GM12872 (cell line): ENCODE data around the gene PHLDB3.
A peak's percentile ranks its signal among the peaks of the same experiment; 100 is the strongest.

Experiments used
- CTCF ChIP-seq: IDR thresholded peaks from 3 replicates; pipeline ENCODE4 v1.5.1; 2011; ENCODE audit warnings: low read depth, mild to moderate bottlenecking, low read length, moderate library complexity; ENCODE audit not compliant: insufficient read depth

Gene PHLDB3

GRCh38 chr19:43507880-43508279 lies 3.3 kb upstream of the PHLDB3 start:
- no peak for TF ChIP-seq CTCF

GRCh38 chr19:43506629-43507028 lies 2.1 kb upstream of the PHLDB3 start:
- TF ChIP-seq CTCF: no peak

- TF ChIP-seq CTCF: no peak
These were observed 1.4 kb upstream of the PHLDB3 start for GRCh38 chr19:43505941-43506340.

GRCh38 chr19:43505186-43505456 lies 575 bp upstream of the PHLDB3 start:
- no peak for TF ChIP-seq CTCF

GRCh38 chr19:43503501-43504425 lies 783 bp downstream of the PHLDB3 start:
- TF ChIP-seq CTCF: peak; percentile 39; the same call in 2 of the 3 replicates

GRCh38 chr19:43502419-43502976 lies 2.0 kb downstream of the PHLDB3 start:
- TF ChIP-seq CTCF: no peak

GRCh38 chr19:43501661-43502418 lies 2.7 kb downstream of the PHLDB3 start:
- no peak for TF ChIP-seq CTCF
